GM19240 (cell line): ENCODE data around the gene MUS81.

Source experiments
- DNase-seq: peaks from one replicate; pipeline ENCODE4 v3.0.0; 2011; ENCODE audit warnings: low spot score; ENCODE audit not compliant: insufficient read length

Gene MUS81

GRCh38 chr11:65871811-65872548 is 11.7 kb downstream of the MUS81 start:
- no peak for DNase-seq

- DNase-seq = no peak
Observed at GRCh38 chr11:65872586-65873317, 12.5 kb downstream of the MUS81 start, which contains the start of gene EFEMP2. Gene EFEMP2 (minus strand): TSS chr11:65872800. CDS start chr11:65872354, 446 bp downstream.

DNA sequence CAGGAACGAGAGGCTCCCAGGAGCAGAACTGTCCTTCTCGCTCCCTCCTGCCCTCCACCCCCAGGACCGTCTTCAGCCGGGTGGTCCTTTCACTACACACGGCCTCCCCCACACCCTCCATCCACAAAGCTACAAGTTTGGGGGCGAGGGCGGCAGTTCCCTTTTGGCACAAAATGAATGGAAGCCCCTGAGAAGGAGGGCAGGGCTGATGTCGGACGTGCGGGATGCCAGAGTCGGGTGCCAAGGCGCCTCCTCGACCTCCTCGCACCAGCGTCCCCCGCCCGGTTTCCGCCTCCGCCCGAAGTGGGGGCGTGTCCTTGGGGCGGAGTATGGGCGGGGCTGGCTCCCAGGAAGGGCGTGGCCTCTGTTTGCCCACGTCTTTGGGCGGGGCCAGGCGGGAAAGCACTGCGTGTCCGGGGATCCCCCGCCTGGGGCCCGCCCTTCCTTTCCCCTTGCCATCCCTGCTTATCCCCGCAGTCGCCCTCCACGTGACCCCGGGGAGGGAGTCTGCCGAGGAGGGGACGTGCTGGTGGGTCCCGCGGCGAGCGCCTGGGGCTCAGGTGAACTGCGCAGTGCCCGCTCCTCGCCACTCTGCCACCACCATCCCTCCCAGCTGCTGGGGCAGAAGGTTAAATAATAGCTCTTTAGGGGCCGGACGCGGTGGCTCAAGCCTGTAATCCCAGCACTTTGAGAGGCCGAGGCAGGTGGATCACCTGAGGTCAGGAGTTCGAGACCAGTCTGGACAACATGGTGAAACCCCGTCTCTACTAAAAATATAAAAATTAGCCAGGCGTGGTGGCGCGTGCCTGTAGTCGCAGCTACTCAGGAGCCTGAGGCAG is 13.3 kb downstream of the MUS81 start:
- peak; percentile 98 for DNase-seq

GRCh38 chr11:65879617-65880016 is 19.4 kb downstream of the MUS81 start, which contains the start of gene CTSW:
Gene CTSW (plus strand): TSS chr11:65879837. CDS start chr11:65879855, 18 bp downstream.
- DNase-seq = no peak

DNA sequence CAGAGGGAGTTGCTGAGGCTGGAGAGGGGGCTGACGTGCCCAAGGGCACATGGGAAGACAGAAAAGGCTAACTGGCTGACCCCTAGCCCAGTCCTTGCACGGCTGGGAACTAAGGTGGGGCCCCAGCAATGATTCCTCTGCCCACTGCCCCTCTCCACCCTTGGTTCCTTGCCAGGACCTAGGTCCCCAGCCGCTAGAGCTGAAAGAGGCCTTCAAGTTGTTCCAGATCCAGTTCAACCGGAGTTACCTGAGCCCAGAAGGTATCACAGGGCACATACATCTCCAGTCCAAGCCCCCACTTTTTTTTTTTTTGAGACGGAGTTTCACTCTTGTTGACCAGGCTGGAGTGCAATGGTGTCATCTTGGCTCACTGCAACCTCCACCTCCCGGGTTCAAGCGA is 19.8 kb downstream of the MUS81 start:
- DNase-seq = no peak

- no peak for DNase-seq
Observed at GRCh38 chr11:65880844-65881421, 20.7 kb downstream of the MUS81 start.

GRCh38 chr11:65882120-65883057 is 22.2 kb downstream of the MUS81 start:
- no peak for DNase-seq

GRCh38 chr11:65883058-65883761 is 23.0 kb downstream of the MUS81 start:
- DNase-seq = no peak

GRCh38 chr11:65883786-65884715 is 23.8 kb downstream of the MUS81 start:
- no peak for DNase-seq

- DNase-seq = peak; percentile 82
Observed at GRCh38 chr11:65884716-65885092, 24.5 kb downstream of the MUS81 start.

- no peak for DNase-seq
Observed at GRCh38 chr11:65885231-65885630, 25.0 kb downstream of the MUS81 start.

- no peak for DNase-seq
Observed at GRCh38 chr11:65885808-65886536, 25.7 kb downstream of the MUS81 start.

DNA sequence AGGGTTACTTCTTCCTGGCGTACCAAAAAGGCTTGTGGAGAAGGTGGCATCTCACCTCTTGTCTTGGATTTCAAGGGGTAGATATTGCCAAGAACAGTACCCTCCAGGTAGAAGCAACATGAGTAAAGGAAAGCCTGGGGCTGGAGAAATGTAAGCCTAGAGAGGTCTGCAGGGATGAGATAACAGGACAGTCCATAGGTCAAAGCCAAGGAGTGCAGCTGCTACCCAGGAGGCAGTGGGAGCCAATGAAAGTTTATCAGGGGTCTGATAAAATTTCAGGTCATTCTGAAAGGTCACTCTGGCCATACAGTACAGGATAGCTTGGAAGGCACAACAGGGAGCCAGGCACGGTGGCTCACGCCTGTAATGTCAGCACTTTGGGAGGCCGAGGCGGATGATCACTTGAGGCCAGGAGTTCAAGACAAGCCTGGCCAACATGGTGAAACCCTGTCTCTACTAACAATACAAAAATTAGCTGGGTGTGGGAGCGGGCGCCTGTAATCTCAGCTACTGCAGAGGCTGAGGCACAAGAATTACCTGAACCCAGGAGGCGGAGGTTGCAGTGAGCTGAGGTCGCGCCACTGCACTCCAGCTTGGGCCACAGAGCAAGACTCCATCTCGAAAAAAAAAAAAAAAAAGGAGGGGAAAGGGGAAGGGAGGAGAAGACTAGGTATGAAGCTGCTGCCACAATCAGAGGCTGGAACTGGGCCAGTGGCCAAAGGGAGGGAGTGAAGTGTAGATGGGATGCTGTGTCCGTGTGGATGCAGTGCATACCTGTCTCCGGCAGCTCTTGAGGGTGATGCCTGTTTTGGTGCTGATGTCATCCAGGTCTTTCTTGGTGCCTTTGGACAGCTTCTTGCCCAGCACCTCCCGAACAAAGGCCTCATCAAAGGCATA is 26.8 kb downstream of the MUS81 start:
- DNase-seq = no peak

- no peak for DNase-seq
Observed at GRCh38 chr11:65887723-65888162, 27.5 kb downstream of the MUS81 start.

DNA sequence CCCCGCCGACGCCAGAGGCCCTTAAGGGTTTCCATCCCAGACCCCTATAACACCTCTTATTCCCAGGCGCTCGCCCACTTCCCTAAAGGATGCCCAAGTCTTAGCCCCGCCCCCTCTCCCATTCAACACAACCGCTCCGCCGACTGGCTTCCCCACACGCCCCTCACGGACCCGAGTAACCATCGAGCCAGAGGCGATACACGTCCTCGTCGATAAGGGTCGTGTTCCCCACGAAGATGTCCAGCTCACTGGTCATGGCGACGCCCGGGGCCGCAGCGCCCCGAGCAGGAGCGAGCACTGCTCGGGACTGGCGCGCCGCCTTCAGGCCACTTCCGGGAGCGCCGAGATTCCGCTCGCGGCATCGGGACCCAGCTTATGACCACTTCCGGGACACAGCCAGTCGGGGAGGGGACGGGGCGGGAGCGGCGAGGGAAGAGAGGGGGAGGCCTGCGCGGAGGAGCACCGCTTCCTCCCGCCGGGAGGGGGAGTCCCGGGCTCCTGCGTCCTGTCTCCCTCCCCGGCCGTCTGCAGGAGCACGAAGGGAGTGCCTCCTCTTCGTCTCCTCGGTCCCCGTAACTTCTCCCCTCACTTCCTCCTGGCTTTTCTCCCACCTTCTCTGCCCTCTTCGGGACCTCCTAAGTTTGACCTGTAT is 28.1 kb downstream of the MUS81 start, which contains the start of gene FIBP:
Gene FIBP (minus strand): TSS at position 309 of the 652 bp plus-strand sequence. CDS start 53 bp downstream, at position 256.
- peak; percentile 97 for DNase-seq
